SKM-1 treated with dmso at 0.1 percent for 144 hours (cell line): ENCODE measurements around the gene TMOD1.
"Not testable (repeated sequence)": the region's sequence is repeated elsewhere in the genome, so short reads cannot be mapped to it uniquely, and the experiment has no call there.

ENCODE experiments used
- DNase-seq: peaks from one replicate; lab custom pipeline; 2025; ENCODE audit not compliant: unreplicated experiment; lab: John Stamatoyannopoulos, UW

TMOD1 gene

DNA sequence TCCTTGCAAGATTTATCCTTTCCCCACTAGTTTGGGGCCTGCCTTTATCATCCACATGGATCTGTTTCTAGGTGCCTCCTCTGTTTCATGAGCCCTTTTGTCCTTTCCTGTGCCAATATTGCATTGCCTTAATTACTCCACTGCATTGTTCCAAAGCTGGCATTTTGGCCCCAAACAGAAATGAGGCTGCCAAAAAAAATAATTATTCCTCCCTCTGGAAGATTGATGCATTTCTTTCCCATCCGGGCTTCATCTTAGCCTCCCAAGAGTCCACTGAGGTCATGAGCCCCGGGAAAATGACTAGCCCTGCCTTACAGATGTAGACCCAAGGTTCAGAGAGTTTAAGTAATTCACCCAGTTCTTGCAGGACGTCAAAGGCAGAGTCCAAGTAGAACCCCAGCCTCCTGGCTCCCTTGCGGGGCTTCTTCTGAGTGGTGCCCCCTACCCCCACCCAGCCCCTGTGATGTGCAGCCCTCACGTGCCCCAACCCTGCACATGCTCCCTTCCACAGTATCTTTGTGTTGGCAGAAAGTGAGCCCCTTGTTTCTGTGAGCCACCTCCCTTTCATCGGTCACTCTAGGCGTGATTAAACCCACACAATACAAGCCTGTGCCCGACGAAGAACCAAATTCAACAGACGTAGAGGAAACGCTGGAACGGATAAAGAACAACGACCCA, 62.1 kb downstream of the TMOD1 start:
- no peak for DNase-seq

- DNase-seq: no peak
These were observed 63.1 kb downstream of the TMOD1 start for GRCh38 chr9:97564291-97565175.

DNA sequence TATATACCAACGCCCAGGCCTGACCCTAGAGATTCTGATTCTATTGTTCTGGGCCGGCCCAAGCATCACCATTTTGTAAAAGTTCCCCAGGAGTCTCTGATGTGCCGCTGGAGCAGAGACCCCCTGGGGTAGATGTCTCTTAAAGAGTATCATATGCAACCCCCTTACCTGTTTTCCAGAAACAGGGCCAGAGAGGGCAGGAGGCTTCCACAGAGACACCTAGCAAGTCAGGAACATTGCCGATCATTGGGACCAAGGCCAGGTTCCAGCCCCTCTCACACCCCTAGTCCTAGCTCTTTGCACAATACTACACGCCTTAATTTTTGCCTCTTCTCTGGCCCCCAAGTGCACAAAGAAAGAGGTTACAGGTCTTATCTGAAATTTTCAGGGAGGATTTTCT, 63.8 kb downstream of the TMOD1 start:
- DNase-seq: no peak

DNA sequence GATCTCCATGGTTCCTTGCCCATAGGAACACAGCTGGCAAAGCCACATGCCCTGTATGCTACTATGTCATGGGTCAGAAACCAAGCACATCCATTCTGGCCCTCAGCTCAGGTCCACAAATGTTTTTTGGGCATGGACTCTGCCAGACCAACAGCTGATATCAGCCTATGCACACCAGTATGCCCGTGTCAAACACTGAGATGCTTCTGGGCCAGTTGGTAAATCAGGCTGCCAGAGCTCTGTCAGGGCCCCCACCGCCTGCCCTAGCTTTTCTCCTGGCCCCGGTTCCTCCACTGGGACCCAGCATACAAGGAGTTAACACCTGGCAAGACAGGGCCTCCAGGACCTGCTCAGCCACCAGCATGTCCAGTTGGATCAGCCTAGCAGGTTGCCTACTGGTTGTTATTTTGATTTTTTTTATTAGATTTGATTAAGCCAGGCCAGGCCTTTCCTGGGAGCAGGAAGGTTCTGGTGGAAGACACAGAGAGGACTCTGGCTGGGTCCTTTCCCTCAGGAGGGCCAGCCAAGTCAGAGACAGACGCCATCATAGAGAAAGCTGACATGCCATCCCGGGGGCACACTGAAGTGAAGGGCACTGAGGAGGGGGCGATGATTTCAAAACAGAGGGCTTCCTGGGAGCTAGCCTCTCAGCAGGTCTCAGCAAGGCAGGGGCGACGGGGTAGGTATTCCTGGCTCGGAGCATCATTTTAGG, 65.9 kb downstream of the TMOD1 start:
- DNase-seq: no peak

DNA sequence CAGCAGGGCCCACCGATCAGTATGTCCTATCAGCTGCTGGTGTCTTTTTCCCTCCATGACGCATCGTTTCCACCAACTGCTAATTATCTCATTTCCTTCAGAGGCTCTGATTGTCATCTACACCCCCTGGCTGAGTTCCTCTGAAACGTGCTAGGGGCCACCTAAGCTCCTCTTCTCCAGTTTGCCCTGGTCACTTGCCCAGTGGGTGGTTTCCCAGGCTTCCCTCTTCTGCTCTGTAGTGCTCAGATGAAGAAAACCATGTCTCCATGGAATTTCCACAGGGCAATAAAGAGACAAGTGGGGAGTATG, 66.4 kb downstream of the TMOD1 start:
- no peak for DNase-seq

GRCh38 chr9:97568461-97569275, 67.2 kb downstream of the TMOD1 start:
- no peak for DNase-seq

- DNase-seq: no peak
These were observed 69.4 kb downstream of the TMOD1 start for GRCh38 chr9:97570899-97571298.

- no peak for DNase-seq
These were observed 70.2 kb downstream of the TMOD1 start for GRCh38 chr9:97571664-97572063.

DNA sequence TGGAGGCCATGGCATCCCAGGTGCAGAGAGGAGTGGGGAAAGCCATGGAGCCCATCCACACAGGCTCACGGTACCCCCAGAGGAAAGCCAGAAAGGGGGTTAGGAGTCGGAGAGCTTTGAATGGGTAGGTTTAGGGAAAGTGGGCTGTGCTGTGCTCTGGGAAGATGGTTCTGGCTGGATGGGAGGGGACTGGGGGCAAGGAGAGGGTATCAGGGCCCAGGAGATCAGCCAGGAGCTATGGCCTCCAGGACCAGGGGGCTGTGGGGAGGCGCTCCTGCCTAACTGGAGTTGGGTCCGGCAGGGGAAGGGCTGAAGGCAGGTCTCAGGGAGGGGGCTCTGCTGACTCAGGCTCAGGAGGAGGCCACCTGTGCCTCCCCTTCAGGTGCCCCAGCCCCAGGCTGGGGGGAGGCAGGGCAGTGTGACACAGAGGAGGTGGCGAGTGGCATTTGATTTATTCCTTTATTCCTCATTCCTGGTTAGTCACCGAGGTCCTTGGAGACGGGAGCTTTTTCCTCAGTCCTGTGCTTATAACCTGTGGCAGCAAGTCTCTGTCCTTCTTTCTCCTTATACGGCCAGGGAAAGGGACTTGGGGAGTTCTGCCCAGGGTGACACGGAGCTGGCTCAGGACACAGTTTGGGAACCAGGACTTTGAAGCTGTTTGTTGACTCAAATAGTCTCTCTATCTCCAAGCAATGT, 70.9 kb downstream of the TMOD1 start:
- DNase-seq: no peak

DNA sequence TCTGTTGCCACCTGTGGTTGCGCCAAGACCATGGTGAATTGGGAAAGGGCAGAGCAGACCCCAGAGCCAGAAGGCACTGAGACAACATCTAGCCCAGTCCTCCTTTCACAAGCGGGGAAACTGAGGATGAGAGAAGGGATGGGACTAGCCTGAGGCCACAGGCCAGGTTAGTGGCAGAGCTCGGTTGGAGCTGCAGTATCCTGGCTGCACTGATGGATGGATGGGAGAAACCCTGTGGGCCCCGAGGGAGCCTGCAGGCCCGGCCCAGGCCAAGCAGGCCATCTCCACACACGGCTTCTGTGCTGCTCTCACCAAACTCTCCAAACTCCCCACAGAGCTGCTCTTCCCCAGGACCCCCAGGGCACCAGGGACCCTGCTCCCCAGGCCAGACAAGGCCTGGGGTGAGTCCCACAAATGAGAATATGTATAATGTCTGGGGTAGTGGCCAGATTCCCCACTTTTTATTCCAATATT, 71.5 kb downstream of the TMOD1 start:
- no peak for DNase-seq

- DNase-seq: no peak
These were observed 72.1 kb downstream of the TMOD1 start for GRCh38 chr9:97573482-97574073.

DNA sequence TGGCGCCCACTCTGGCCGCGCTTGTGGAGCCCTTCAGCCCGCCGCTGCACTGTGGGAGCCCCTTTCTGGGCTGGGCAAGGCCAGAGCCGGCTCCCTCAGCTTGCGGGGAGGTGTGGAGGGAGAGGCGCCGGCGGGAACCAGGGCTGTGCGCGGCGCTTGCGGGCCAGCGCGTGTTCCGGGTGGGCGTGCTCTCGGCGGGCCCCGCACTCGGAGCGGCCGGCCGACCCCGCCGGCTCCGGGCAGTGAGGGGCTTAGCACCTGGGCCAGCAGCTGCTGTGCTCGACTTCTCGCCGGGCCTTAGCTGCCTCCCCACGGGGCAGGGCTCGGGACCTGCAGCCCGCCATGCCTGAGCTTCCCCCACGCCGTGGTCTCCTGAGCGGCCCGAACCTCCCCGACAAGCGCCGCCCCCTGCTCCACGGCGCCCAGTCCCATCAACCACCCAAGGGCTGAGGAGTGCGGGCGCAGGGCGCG, 72.7 kb downstream of the TMOD1 start:
- DNase-seq: not testable (repeated sequence)

DNA sequence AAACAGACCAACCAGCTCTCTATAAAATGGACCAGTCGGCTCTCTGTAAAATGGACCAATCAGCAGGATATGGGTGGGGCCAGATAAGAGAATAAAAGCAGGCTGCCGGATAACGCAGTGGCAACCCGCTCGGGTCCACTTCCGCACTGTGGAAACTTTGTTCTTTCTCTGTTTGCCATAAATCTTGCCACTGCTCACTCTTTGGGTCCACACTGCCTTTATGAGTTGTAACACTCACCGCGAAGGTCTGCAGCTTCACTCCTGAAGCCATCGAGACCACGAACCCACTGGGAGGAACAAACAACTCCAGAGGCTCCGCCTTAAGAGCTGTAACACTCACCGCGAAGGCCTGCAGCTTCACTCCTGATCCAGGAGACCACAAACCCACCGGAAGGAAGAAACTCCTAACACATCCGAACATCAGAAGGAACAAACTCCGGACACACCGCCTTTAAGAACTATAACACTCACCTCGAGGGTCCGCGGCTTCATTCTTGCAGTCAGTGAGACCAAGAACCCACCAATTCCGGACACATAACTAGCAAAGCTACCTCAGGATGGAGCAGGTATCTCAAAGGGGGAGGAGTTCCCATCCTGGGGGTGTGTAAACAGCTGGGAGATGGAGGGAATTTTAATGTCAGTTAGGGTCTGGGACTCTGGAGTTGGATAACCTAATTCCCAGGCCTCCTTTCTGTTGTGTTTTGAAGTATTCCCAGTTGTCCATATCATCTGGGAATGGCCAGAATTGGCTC, 73.6 kb downstream of the TMOD1 start:
- not testable (repeated sequence) for DNase-seq

DNA sequence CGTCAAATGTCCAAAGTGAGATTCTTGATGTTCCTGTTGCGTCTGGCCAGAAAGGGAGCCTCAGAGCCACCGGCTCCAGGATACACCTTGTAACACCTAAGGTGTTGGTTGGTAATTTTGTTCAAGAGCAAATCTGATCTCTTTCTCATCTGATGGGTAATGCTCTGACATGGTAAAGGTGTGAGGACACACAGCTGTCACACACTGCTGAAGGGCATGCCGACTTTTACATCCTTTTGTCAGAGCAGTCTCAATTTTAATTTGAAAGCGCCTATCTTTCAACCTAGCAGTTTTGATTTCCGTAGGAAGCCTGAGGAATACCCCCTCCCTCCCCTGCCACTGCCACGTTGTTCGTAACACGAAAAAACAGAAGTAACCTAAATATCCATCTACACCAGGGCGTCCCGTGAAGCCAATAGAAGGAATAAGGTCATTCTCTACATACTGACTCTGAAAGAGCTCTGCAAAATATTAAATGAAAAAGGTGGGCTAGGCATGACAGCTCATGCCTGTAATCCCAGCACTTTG, 74.3 kb downstream of the TMOD1 start:
- DNase-seq: no peak

DNA sequence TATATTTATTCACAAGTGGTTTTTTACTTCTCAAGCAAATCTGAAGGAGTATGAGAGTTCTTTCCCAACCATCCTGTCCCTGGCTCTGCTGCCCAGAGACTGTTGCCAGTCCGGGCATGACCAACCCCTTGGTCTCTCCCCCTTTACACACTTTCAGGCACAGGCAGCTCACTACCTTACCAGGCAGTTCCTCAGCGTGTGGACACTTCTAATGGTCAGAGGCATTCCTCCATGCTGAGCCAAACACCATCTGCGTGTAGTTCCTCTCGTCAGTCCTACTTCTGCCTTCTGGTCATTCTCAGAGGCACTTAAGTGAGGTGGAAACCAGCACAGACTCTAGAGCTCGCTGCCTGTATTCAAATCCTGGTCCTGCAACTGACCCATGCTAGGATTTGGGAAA, 75.6 kb downstream of the TMOD1 start:
- no peak for DNase-seq

- DNase-seq: no peak
These were observed 77.4 kb downstream of the TMOD1 start for GRCh38 chr9:97578846-97579245.

DNA sequence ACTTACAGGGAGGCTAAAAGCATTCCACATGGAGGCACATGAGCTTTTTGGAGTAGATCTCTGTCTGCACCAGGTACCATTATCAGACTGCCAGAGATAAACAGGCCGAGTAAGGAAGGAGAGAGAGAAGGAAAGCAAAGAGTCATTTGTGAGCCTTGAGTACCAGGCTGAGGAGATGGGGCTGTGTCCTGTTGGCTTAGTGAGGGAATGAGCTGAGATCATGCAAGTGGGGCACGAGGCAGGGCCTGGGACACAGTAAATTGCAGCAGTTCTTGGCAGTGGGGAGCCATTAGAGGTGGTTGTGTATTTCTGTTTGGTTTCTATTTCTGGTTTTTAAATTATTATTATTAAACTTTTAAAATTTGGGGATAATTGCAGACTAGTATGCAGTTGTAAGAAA, 78.4 kb downstream of the TMOD1 start:
- no peak for DNase-seq

- DNase-seq: not testable (repeated sequence)
These were observed 80.1 kb downstream of the TMOD1 start for GRCh38 chr9:97581590-97581989.

DNA sequence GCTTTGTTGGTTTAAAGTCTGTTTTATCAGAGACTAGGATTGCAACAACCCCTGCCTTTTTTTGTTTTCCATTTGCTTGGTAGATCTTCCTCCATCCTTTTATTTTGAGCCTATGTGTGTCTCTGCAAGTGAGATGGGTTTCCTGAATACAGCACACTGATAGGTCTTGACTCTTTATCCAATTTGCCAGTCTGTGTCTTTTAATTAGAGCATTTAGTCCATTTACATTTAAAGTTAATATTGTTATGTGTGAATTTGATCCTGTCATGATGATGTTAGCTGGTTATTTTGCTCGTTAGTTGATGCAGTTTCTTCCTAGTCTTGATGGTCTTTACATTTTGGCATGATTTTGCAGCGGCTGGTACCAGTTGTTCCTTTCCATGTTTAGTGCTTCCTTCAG, 83.3 kb downstream of the TMOD1 start:
- DNase-seq: not testable (repeated sequence)
